WTC11 (cell line): ENCODE data around the gene STK10.

Experiments
- GABPB1 ChIP-seq: sonication (generic); formaldehyde crosslinking; IDR thresholded peaks from 2 replicates; pipeline ENCODE4 v1.8.1; 2023; ENCODE audit warnings: mild to moderate bottlenecking, missing genetic modification reagents
- TF ChIP-seq, protein P1 (sequence below): sonication (generic); formaldehyde crosslinking; IDR thresholded peaks from 2 replicates; pipeline ENCODE4 v1.8.0; 2022; ENCODE audit warnings: mild to moderate bottlenecking, missing genetic modification reagents
- TF ChIP-seq, protein P2 (sequence below): fragments of 200-600 bp; IDR thresholded peaks from 2 replicates; pipeline ENCODE4 v1.8.0; 2022; ENCODE audit warnings: antibody characterized with exemption
- TF ChIP-seq, protein P3 (sequence below): sonication (generic); formaldehyde crosslinking; IDR thresholded peaks from 2 replicates; pipeline ENCODE4 v1.8.1; 2023; ENCODE audit warnings: mild to moderate bottlenecking, moderate library complexity, missing genetic modification reagents
- TF ChIP-seq, protein P4 (sequence below): fragments of 250-450 bp; sonication (Bioruptor Pico); IDR thresholded peaks from 2 replicates; pipeline ENCODE4 v1.9.0; 2021; ENCODE audit warnings: mild to moderate bottlenecking

DNA sequence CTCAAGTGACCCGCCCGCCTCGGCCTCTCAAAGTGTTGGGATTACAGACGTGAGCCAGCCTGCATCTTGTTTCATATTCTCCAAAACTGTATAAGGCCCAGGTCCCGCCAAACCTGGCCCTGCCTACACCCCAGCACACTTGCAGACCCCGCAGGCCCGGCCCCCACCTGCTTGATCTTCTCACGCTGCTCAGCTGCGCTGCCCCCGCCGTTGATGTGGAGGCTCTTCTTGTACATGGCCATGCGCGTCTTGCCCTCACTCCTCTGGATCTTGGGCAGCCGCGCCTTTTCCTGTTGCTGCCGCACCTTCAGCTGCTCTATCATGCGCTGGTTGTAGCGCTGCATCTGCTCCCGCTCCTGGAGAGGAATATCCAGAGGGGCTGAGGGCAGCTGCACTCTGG is 132.6 kb downstream of the STK10 start:
- TF ChIP-seq, protein P1, sequence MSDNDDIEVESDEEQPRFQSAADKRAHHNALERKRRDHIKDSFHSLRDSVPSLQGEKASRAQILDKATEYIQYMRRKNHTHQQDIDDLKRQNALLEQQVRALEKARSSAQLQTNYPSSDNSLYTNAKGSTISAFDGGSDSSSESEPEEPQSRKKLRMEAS (CRISPR knock-in tag): no peak
- TF ChIP-seq GABPB1: no peak
- TF ChIP-seq, protein P2, sequence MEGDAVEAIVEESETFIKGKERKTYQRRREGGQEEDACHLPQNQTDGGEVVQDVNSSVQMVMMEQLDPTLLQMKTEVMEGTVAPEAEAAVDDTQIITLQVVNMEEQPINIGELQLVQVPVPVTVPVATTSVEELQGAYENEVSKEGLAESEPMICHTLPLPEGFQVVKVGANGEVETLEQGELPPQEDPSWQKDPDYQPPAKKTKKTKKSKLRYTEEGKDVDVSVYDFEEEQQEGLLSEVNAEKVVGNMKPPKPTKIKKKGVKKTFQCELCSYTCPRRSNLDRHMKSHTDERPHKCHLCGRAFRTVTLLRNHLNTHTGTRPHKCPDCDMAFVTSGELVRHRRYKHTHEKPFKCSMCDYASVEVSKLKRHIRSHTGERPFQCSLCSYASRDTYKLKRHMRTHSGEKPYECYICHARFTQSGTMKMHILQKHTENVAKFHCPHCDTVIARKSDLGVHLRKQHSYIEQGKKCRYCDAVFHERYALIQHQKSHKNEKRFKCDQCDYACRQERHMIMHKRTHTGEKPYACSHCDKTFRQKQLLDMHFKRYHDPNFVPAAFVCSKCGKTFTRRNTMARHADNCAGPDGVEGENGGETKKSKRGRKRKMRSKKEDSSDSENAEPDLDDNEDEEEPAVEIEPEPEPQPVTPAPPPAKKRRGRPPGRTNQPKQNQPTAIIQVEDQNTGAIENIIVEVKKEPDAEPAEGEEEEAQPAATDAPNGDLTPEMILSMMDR: no peak
- TF ChIP-seq, protein P3, sequence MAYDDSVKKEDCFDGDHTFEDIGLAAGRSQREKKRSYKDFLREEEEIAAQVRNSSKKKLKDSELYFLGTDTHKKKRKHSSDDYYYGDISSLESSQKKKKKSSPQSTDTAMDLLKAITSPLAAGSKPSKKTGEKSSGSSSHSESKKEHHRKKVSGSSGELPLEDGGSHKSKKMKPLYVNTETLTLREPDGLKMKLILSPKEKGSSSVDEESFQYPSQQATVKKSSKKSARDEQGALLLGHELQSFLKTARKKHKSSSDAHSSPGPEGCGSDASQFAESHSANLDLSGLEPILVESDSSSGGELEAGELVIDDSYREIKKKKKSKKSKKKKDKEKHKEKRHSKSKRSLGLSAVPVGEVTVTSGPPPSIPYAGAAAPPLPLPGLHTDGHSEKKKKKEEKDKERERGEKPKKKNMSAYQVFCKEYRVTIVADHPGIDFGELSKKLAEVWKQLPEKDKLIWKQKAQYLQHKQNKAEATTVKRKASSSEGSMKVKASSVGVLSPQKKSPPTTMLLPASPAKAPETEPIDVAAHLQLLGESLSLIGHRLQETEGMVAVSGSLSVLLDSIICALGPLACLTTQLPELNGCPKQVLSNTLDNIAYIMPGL (CRISPR knock-in tag): no peak
- TF ChIP-seq, protein P4, sequence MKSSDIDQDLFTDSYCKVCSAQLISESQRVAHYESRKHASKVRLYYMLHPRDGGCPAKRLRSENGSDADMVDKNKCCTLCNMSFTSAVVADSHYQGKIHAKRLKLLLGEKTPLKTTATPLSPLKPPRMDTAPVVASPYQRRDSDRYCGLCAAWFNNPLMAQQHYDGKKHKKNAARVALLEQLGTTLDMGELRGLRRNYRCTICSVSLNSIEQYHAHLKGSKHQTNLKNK (CRISPR knock-in tag): no peak
